T-helper 1 cell (primary cell): ENCODE measurements around the gene APPBP2.
"Not testable (repeated sequence)": the region's sequence is repeated elsewhere in the genome, so short reads cannot be mapped to it uniquely, and the experiment has no call there.

Source experiments
- DNase-seq, 5 donors: peaks; one replicate each; pipeline ENCODE4 v3.0.0-alpha.2; 2012 to 2020

Gene APPBP2

DNA sequence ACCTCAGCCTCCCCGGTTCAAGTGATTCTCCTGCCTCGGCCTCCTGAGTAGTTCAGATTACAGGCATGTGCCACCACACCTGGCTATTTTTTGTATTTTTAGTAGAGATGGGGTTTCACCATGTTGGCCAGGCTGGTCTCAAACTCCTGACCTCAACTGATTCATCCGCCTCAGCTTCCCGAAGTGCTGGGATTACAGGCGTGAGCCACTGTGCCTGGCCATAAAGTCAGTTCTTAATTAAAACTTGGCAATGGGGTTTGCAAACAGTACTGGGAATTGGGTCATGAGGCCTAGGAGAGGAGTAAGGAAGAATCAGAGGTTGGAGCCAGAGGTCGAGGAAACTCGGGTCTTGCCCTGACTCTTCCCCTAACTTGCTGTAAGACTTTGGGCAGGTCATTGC is 95.5 kb downstream of the APPBP2 start:
- not testable (repeated sequence) for DNase-seq

GRCh38 chr17:60428491-60428890 is 97.6 kb downstream of the APPBP2 start:
- DNase-seq: not testable (repeated sequence)

- DNase-seq: no peak
Measured at GRCh38 chr17:60426596-60426995, 99.4 kb downstream of the APPBP2 start.

DNA sequence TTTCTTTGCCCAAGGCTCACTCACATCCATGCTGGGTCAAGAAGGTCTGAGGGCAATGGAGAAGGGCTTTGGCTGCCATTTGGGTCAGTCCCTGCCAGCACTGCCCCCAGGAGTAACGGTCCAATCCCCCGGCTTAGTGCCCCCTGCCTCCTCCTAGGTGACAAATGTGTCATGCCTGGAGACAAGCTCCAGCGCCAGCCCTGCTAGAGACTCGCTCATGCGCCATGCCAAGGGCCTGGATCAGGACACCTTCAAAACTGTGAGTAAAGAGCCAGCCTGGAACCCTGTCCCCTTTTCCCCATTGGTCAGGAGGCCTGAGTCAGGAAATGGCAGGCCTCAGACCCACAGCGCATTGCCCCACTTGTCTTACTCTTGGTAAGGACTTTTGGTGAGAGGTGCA is 100.4 kb downstream of the APPBP2 start:
- no peak for DNase-seq

DNA sequence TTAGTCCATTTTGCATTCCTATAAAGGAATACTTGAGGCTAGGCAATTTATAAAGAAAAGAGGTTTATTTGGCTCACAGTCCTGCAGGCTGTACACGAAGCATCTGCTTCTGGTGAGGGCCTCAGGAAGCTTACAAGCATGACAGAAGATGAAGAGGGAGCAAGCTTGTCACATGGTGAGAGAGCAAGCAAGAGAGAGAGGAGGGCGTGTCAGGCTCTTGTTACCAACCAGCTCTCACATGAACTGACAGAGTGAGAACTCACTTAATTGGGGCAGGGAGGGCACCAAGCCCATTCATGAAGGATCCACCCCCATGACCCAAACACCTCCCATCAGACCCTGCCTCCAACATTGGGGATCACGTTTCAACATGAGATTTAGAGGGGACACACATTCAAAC is 102.2 kb downstream of the APPBP2 start:
- DNase-seq: no peak

- no peak for DNase-seq
Measured at GRCh38 chr17:60422162-60422665, 103.8 kb downstream of the APPBP2 start, which contains the start of gene CHCT1. CHCT1 (plus strand) TSS chr17:60422489; CDS start chr17:60422593, 104 bp downstream.

DNA sequence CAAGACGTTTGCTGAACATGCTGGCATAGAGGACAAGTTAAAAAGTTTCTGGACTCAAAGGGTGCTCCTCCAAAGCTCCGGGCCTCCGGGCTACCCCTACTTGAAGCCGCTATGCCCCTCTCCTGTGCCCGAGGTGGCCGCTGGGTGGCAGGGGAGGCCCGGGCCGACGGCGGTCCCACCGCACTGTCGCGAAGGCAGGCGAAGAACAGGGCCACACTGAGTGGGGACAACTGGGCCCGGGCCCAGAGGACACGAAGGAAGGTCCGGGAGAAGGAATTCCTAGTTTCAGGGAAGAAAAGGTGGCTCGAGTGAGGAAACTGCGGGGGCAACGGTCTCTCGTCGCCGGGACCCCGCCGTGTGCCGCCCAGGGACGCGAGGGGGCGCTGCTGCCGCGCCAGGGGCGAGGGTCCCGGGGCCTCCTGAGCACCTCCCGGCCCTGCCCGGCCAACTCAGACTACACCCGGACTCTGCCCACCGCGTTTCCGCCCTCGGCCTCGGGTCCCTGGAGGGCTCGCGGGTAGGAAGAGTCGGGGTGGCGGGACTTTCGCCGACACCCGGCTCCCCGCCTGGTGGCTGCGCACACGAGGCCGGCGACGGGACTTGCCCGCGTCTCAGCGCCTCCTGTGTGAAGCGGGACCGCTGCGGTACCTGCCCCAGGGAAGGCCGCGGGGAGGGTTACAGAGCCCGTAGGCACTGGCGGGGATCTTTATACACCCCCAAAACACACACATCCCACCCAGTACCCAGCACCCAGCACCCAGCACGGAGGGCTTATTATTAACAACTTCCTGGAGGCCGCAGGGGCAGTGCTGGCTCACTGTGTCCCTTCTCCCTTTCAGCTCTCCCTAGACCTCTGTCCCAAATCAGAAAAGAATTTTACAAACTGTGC is 104.5 kb downstream of the APPBP2 start:
- DNase-seq: peak; percentile 37 to 79 (median 55)

GRCh38 chr17:60419875-60420274 is 106.2 kb downstream of the APPBP2 start:
- DNase-seq: not testable (repeated sequence)

- not testable (repeated sequence) for DNase-seq
Measured at GRCh38 chr17:60419003-60419402, 107.0 kb downstream of the APPBP2 start.

DNA sequence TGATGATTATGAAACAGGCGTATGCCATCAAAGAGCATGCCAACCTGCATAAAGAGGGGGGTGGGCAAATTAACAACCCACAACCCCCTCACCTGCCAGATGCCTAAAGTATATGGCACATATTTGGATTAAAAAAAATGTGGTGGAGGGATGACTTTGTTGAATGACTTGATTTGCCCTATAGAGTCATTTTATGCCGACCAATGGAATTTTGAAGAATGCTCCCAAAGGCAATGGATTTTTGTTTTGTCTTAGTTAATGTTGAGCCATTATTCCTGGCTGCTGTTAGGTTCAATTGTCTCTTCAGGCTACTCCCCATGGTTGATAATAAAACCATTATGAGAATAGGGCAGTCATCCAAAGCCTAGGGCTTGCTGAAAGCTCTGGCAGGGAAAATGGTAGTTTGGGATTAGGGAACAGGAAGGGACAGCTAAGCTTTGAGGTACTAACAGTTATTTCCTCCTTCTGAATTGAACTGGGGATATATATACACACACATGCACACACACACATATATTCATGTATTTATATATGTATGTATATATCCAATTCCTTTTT is 109.6 kb downstream of the APPBP2 start:
- no peak for DNase-seq

GRCh38 chr17:60415146-60415545 is 110.9 kb downstream of the APPBP2 start:
- no peak for DNase-seq

- no peak for DNase-seq
Measured at GRCh38 chr17:60412701-60413100, 113.3 kb downstream of the APPBP2 start.

DNA sequence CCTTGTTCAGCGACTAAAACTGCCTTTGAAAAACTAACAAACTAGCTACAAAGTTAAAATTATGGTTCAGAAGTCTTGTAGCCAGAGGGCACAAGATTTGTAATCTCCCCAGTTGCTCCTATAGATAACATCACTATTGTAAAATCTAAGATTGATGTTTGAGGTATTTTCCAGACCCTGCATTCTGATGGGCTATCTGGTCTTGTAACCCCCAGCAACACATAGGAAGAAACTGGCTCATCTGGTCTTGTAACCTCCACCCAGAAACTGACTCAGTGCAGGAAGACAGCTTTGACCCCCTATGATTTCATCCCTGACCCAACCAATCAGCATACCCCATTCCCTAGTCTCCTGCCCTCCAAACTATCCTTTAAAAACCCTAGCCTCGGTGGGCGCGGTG is 116.0 kb downstream of the APPBP2 start:
- no peak for DNase-seq

DNA sequence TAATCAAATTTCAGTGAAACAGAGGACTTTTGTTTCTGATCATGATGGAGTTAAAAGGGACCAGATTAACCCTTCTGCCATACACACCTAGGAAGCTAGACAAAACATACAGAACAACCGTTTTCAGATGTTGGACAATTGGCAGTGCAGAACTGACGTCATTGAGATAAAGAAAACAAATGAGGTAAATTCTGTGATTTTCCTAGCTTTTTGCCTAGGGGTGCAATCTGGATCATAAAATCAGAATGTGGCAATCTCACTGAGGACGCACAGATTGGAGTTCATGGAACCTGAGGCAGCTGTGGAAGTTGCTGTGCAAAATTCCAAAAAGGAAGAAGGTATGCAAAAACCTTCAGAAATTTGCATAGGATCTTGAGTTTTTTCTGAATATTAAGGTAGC is 119.2 kb downstream of the APPBP2 start:
- DNase-seq: no peak

DNA sequence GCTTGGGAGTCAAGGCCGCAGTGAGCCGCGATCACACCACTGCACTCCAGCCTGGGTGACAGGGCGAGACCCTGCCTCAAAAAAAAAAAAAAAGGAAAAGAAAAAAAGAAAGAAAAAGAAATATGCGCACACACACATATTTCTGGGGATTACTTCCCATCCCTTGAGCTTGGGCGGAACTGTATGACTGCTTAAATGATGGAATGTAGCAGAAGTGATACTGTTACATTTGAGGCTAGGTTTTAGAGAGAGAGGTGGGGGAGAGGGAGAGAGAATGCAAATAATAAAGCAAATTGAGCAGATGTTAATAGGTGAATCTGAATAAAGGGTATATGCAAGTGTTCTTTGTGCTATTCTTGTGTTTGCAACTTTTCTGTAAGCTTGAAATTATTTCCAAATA is 122.1 kb downstream of the APPBP2 start:
- DNase-seq: no peak

GRCh38 chr17:60403523-60403810 is 122.6 kb downstream of the APPBP2 start:
- DNase-seq: no peak

DNA sequence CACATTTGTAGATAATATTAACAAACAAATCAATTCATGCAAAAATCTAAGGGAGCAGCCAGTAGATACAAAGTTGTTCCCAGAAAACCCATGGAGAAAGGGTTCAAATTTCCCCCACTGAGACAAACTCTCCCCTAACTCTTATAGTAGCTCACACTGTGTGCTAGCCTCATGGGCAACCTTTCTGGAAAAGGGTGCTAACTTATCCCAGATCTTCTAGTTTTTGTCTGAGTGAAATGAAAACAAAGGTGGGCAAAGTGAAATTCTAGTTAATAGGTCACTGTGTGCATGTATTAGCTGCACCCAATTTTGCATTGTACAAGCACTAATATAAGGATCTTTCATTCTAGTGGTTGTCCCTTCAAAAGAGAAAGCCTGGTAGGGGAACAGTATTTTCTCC is 124.2 kb downstream of the APPBP2 start:
- no peak for DNase-seq

DNA sequence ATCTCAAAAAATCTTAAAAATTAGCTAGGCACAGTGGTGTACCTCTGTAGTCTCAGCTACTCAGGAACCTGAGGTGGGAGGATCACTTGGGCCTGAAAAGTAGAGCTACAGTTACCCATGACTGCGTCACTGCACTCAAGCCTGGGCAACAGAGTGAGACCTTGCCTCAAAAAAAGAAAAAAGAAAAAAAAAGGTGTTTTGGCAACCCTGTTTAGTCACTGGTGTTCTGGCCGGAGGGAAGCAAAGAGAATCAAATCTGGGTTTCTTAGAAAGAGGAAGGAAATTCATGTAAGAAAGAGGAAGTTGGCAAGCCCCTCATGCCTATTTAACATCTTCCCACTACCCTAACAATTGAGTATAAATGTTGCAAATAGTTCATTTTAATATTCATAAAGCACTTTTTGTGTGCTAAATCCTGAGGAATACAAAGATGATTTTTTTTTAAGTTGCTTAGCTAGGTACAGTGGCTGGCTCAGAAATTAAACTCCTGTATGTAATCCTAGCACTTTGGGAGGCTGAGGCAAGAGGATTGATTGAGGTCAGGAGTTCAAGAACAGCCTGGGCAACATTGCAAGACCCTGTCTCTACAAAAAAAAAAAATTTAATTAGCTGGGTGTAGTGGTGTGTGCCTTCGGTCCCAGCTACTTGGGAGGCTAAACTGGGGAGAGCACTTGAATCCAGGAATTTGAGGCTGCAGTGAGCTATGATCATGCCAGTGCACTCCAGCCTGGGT is 127.6 kb downstream of the APPBP2 start:
- DNase-seq: peak in 1 of 5 donors; percentile 18

- DNase-seq: no peak
Measured at GRCh38 chr17:60396412-60396811, 129.6 kb downstream of the APPBP2 start.

- peak in 1 of 5 donors; percentile 38 for DNase-seq
Measured at GRCh38 chr17:60395508-60396065, 130.5 kb downstream of the APPBP2 start.

GRCh38 chr17:60393840-60394723 is 132.0 kb downstream of the APPBP2 start:
- no peak for DNase-seq
